Stimulated activated CD4-positive, alpha-beta T cell treated with anti-CD3 and anti-CD28 coated beads, Interleukin-1b, Interleukin-23, amount 100 ng/mL, for 48 hours (primary cell): ENCODE results near the gene NKAP.
"Not testable (repeated sequence)": the region's sequence is repeated elsewhere in the genome, so short reads cannot be mapped to it uniquely, and the experiment has no call there.

ENCODE experiments used
- DNase-seq: peaks from one replicate; pipeline ENCODE4 v3.0.0-alpha.2; 2020

NKAP gene

GRCh38 chrX:119943185-119943988 is at the start of gene NKAP:
TSS of gene NKAP (minus strand) at chrX:119943751. CDS start at chrX:119943605, 146 bp downstream.
- peak; percentile 81 for DNase-seq

GRCh38 chrX:119991005-119991787 is 47.6 kb upstream of the NKAP start:
- DNase-seq: no peak

GRCh38 chrX:119990556-119991004 is 47.0 kb upstream of the NKAP start:
- no peak for DNase-seq

GRCh38 chrX:119989905-119990555 is 46.5 kb upstream of the NKAP start:
- no peak for DNase-seq

GRCh38 chrX:119986203-119986602 is 42.7 kb upstream of the NKAP start:
- DNase-seq: no peak

- DNase-seq: no peak
Measured at GRCh38 chrX:119984652-119985051, 41.1 kb upstream of the NKAP start.

- no peak for DNase-seq
Measured at GRCh38 chrX:119983494-119983893, 39.9 kb upstream of the NKAP start.

GRCh38 chrX:119982145-119982544 is 38.6 kb upstream of the NKAP start:
- DNase-seq: no peak

GRCh38 chrX:119981286-119982070 is 37.9 kb upstream of the NKAP start:
- no peak for DNase-seq

GRCh38 chrX:119977172-119977571 is 33.6 kb upstream of the NKAP start:
- not testable (repeated sequence) for DNase-seq

GRCh38 chrX:119971184-119971583 is 27.6 kb upstream of the NKAP start:
- DNase-seq: no peak

- DNase-seq: no peak
Measured at GRCh38 chrX:119970574-119970973, 27.0 kb upstream of the NKAP start.

- DNase-seq: not testable (repeated sequence)
Measured at GRCh38 chrX:119966837-119967236, 23.3 kb upstream of the NKAP start.

- no peak for DNase-seq
Measured at GRCh38 chrX:119960625-119961024, 17.1 kb upstream of the NKAP start.

- peak; percentile 51 for DNase-seq
Measured at GRCh38 chrX:119955807-119956570, 12.4 kb upstream of the NKAP start.

- DNase-seq: no peak
Measured at GRCh38 chrX:119954374-119954773, 10.8 kb upstream of the NKAP start.

GRCh38 chrX:119948381-119948780 is 4.8 kb upstream of the NKAP start:
- DNase-seq: no peak

- no peak for DNase-seq
Measured at GRCh38 chrX:119945481-119945880, 1.9 kb upstream of the NKAP start.

GRCh38 chrX:119942831-119943184 is 743 bp downstream of the NKAP start:
- no peak for DNase-seq

GRCh38 chrX:119942173-119942819 is 1.3 kb downstream of the NKAP start:
- no peak for DNase-seq

- DNase-seq: no peak
Measured at GRCh38 chrX:119941336-119941735, 2.2 kb downstream of the NKAP start.
